Body of pancreas (tissue), 4 donors: Measurements from ENCODE around the gene CYP11A1.

Experiments
- POLR2A ChIP-seq, 3 donors: fragments of 450-650 bp; IDR thresholded peaks; one replicate each; pipeline ENCODE4 v1.6.1; 2016; ENCODE audit warnings: antibody characterized with exemption in 3 of 3, mild to moderate bottlenecking in 2 of 3
- TF ChIP-seq, protein P1 (sequence below), 7 experiments: fragments of 450-650 bp in 4 of 7; fragments of 200-600 bp in 3 of 7; sonication (generic) in 3 of 7; IDR thresholded peaks; one replicate each; pipeline ENCODE4 v1.5.1; 2016 to 2019; ENCODE audit warnings: antibody characterized with exemption in 7 of 7

DNA sequence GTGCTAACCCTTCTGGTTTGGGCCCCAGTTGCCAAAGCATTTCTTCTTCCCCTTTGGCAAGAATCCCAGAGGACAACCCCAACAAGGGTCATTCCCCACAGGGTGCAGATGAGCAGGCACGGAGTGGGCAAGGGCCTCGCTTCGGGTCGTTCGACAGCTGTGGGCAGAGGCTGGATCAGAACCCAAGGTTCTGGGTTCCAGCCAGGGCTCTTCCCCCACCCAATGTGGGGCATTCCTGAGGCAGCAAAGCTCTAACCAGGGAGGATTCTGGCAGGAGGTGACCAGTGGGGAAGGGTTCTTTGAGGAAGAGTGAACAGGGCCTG lies 48.3 kb downstream of the CYP11A1 start:
- TF ChIP-seq, protein P1, sequence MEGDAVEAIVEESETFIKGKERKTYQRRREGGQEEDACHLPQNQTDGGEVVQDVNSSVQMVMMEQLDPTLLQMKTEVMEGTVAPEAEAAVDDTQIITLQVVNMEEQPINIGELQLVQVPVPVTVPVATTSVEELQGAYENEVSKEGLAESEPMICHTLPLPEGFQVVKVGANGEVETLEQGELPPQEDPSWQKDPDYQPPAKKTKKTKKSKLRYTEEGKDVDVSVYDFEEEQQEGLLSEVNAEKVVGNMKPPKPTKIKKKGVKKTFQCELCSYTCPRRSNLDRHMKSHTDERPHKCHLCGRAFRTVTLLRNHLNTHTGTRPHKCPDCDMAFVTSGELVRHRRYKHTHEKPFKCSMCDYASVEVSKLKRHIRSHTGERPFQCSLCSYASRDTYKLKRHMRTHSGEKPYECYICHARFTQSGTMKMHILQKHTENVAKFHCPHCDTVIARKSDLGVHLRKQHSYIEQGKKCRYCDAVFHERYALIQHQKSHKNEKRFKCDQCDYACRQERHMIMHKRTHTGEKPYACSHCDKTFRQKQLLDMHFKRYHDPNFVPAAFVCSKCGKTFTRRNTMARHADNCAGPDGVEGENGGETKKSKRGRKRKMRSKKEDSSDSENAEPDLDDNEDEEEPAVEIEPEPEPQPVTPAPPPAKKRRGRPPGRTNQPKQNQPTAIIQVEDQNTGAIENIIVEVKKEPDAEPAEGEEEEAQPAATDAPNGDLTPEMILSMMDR (IDR thresholded peaks at IDR 0.05): no peak
- no peak for TF ChIP-seq POLR2A (IDR thresholded peaks at IDR 0.05)
